ENCODE data around the gene HIGD2A.

The HIGD2A gene

GRCh38 chr5:176361437-176362232 is 26.9 kb upstream of the HIGD2A start, which contains the start of gene KIAA1191:
TSS of gene KIAA1191 (minus strand) at chr5:176361764. CDS start at chr5:176359508, 2,256 bp downstream.
- no peak for TF ChIP-seq CTCF (IDR thresholded peaks at IDR 0.05; ENCODE audit: insufficient read depth, low read depth, low read length, missing control alignments)
- peak within 1 kb of the TSS; percentile 93 for H3K4me3 ChIP-seq (ENCODE audit: low read depth, low read length)
- peak; percentile 95 for DNase-seq (ENCODE audit: low read depth)

GRCh38 chr5:176362233-176362490 is 26.4 kb upstream of the HIGD2A start:
- no peak for TF ChIP-seq CTCF (IDR thresholded peaks at IDR 0.05; ENCODE audit: insufficient read depth, low read depth, low read length, missing control alignments)
- H3K4me3 ChIP-seq (ENCODE audit: low read depth, low read length), result peak overlapping the region; percentile 93
- no peak for DNase-seq (ENCODE audit: low read depth)

GRCh38 chr5:176364765-176365350 is 23.7 kb upstream of the HIGD2A start:
- peak overlapping the region; percentile 63 for H3K4me3 ChIP-seq (ENCODE audit: low read depth, low read length)
- no peak for DNase-seq (ENCODE audit: low read depth)
- TF ChIP-seq CTCF (IDR thresholded peaks at IDR 0.05; ENCODE audit: insufficient read depth, low read depth, low read length, missing control alignments), result no peak

- peak; percentile 51 for DNase-seq (ENCODE audit: low read depth)
- TF ChIP-seq CTCF (IDR thresholded peaks at IDR 0.05; ENCODE audit: insufficient read depth, low read depth, low read length, missing control alignments), result no peak
- H3K4me3 ChIP-seq (ENCODE audit: low read depth, low read length), result peak within 1 kb of the TSS; percentile 63
Observed at GRCh38 chr5:176365351-176366231, 23.0 kb upstream of the HIGD2A start, which contains the start of gene ARL10. TSS of gene ARL10 (plus strand) at chr5:176365487. CDS start at chr5:176365564, 77 bp downstream.

GRCh38 chr5:176366232-176366894 is 22.2 kb upstream of the HIGD2A start:
- no peak for TF ChIP-seq CTCF (IDR thresholded peaks at IDR 0.05; ENCODE audit: insufficient read depth, low read depth, low read length, missing control alignments)
- DNase-seq (ENCODE audit: low read depth), result no peak
- peak overlapping the region; percentile 63 for H3K4me3 ChIP-seq (ENCODE audit: low read depth, low read length)

- no peak overlapping the region for H3K4me3 ChIP-seq (ENCODE audit: low read depth, low read length)
- no peak for DNase-seq (ENCODE audit: low read depth)
- no peak for TF ChIP-seq CTCF (IDR thresholded peaks at IDR 0.05; ENCODE audit: insufficient read depth, low read depth, low read length, missing control alignments)
Observed at GRCh38 chr5:176368726-176369125, 19.8 kb upstream of the HIGD2A start.
